Astrocyte (in vitro differentiated cells and primary cell): Measurements from ENCODE around the gene FGGY.

Experiments used
- EZH2 ChIP-seq: IDR thresholded peaks from 2 replicates; pipeline ENCODE4 v1.6.1; 2012; ENCODE audit warnings: mild to moderate bottlenecking, low read length, inconsistent platforms; ENCODE audit not compliant: insufficient read depth
- TF ChIP-seq, protein P1 (sequence below): IDR thresholded peaks from 2 replicates; pipeline ENCODE4 v1.5.1; 2011; ENCODE audit warnings: low read depth, mild to moderate bottlenecking, inconsistent platforms, low read length, moderate library complexity; ENCODE audit not compliant: insufficient read depth

DNA sequence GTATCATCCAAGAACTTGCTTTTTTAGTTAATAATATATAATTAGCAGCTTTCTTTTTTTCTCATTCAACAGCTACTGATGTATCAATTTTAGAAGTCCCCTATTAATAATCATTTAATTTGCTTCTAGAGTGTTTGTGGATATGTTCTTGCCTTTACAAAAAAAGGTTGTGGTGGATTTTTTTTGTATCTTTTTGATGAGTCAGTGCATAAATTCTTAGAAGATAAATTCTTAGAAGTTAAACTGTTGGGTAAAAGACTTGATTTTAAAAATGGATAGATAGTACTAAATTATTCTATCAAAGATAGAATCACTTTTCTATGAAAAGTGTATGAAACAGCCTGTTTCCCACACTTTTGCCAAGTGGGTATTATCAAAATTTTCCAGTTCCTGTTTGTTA is 11.9 kb downstream of the FGGY start:
- TF ChIP-seq, protein P1, sequence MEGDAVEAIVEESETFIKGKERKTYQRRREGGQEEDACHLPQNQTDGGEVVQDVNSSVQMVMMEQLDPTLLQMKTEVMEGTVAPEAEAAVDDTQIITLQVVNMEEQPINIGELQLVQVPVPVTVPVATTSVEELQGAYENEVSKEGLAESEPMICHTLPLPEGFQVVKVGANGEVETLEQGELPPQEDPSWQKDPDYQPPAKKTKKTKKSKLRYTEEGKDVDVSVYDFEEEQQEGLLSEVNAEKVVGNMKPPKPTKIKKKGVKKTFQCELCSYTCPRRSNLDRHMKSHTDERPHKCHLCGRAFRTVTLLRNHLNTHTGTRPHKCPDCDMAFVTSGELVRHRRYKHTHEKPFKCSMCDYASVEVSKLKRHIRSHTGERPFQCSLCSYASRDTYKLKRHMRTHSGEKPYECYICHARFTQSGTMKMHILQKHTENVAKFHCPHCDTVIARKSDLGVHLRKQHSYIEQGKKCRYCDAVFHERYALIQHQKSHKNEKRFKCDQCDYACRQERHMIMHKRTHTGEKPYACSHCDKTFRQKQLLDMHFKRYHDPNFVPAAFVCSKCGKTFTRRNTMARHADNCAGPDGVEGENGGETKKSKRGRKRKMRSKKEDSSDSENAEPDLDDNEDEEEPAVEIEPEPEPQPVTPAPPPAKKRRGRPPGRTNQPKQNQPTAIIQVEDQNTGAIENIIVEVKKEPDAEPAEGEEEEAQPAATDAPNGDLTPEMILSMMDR = no peak
- no peak for TF ChIP-seq EZH2
